Progenitor cell of endocrine pancreas (in vitro differentiated cells): ENCODE results near the gene EGFR. TPM values are rescaled to one million over a fixed set of nuclear protein-coding genes. Genes with fewer than 3 reads are reported as not detected.

Experiments
- DNase-seq: peaks from one replicate; pipeline ENCODE4 v3.0.0; 2021; ENCODE audit warnings: low spot score; ENCODE audit not compliant: unreplicated experiment
- H3K27ac Mint-ChIP-seq: 2 replicates; pipeline ENCODE4 v1.8.0; 2021; ENCODE audit warnings: mild to moderate bottlenecking, moderate library complexity, mixed read lengths
- H3K27me3 Mint-ChIP-seq: 2 replicates; pipeline ENCODE4 v1.8.0; 2021; ENCODE audit warnings: mixed read lengths
- H3K36me3 Mint-ChIP-seq: 2 replicates; pipeline ENCODE4 v1.8.0; 2022; ENCODE audit warnings: mixed read lengths; ENCODE audit not compliant: insufficient read depth
- H3K4me1 Mint-ChIP-seq: 2 replicates; pipeline ENCODE4 v1.8.0; 2021; ENCODE audit warnings: low read depth, mixed read lengths
- H3K4me3 Mint-ChIP-seq: 2 replicates; pipeline ENCODE4 v1.8.0; 2021; ENCODE audit warnings: low read depth, mild to moderate bottlenecking, moderate library complexity, mixed read lengths
- H3K9me3 Mint-ChIP-seq: 2 replicates; pipeline ENCODE4 v1.8.0; 2021; ENCODE audit warnings: low read depth, mixed read lengths
- CTCF ChIP-seq: fragments of 200-600 bp; sonication (generic); IDR thresholded peaks from one replicate; pipeline ENCODE4 v1.5.0; 2021; ENCODE audit warnings: antibody characterized with exemption, mild to moderate bottlenecking; ENCODE audit not compliant: unreplicated experiment
- total RNA-seq: library from RNA; stranded (reverse); gene quantifications from 2 replicates; pipeline ENCODE4 v1.2.1, GENCODE V29; 2021

The EGFR gene
- total RNA-seq, 1 donor from 2014 or later, result 43.8 TPM

GRCh38 chr7:55078465-55079372, 59.9 kb downstream of the EGFR start:
- Mint-ChIP-seq H3K9me3 (no peaks in the 10 kb centered on the region), H3K27ac (peak overlapping the region; percentile 57), H3K27me3 (no peaks in the 10 kb centered on the region), H3K4me3 (no peak overlapping the region), H3K4me1 (peaks cover 50% of the 10 kb centered on the region), H3K36me3 (peaks cover 1% of the 10 kb centered on the region)
- no peak for TF ChIP-seq CTCF
- no peak for DNase-seq

- DNase-seq, result no peak
- H3K4me1 Mint-ChIP-seq, result peaks cover 41% of the 10 kb centered on the region
- no peak for TF ChIP-seq CTCF
- H3K27ac Mint-ChIP-seq, result no peak overlapping the region
- no peaks in the 10 kb centered on the region for H3K9me3 Mint-ChIP-seq
- no peak overlapping the region for H3K4me3 Mint-ChIP-seq
- peaks cover 1% of the 10 kb centered on the region for H3K36me3 Mint-ChIP-seq
- H3K27me3 Mint-ChIP-seq, result no peaks in the 10 kb centered on the region
These were observed 61.3 kb downstream of the EGFR start for GRCh38 chr7:55080000-55080623.

GRCh38 chr7:55081068-55081467, 62.3 kb downstream of the EGFR start:
- peak overlapping the region; percentile 54 for H3K27ac Mint-ChIP-seq
- no peak for DNase-seq
- TF ChIP-seq CTCF, result no peak
- peaks cover 1% of the 10 kb centered on the region for H3K36me3 Mint-ChIP-seq
- no peaks in the 10 kb centered on the region for H3K9me3 Mint-ChIP-seq
- peaks cover 41% of the 10 kb centered on the region for H3K4me1 Mint-ChIP-seq
- H3K27me3 Mint-ChIP-seq, result no peaks in the 10 kb centered on the region
- H3K4me3 Mint-ChIP-seq, result no peak overlapping the region

DNA sequence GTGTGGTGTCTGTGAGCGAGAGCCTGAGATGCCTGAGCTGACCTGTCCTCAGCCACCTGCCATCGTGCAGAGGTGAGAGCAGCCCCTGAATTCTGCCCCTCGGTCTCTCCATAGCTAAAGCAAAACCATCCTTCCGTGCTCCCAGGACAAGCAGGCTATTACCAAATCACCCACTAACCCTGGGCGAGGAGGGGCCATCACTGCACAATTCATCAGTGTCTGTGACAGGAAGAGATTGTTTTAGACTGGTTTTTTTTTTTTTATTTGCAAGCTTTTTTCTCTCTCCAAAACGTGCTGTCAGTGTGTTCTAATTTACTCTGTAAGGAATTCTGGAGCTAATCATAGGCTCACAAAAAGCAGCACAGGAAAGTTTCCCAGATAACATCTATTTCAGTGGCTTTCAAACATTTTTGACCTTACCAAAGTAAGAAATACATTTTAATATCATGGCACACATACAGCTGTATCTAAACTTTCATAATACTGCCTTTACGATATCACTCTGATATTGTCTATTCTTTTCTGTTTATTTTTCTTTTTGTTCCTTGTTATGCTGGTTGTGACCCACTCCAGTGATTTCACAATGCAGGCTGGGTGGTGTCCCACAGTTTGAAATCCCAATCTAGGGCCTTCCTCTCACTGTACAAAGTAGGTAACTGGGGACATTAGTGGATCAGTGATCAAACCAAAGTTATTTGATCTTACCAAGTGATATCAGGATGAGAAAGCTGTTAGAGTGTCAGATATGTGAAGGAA, 62.8 kb downstream of the EGFR start:
- Mint-ChIP-seq H3K27ac (peak overlapping the region; percentile 54), H3K36me3 (peaks cover 1% of the 10 kb centered on the region), H3K9me3 (no peaks in the 10 kb centered on the region), H3K27me3 (no peaks in the 10 kb centered on the region), H3K4me1 (peaks cover 39% of the 10 kb centered on the region), H3K4me3 (no peak overlapping the region)
- no peak for DNase-seq
- TF ChIP-seq CTCF, result no peak

DNA sequence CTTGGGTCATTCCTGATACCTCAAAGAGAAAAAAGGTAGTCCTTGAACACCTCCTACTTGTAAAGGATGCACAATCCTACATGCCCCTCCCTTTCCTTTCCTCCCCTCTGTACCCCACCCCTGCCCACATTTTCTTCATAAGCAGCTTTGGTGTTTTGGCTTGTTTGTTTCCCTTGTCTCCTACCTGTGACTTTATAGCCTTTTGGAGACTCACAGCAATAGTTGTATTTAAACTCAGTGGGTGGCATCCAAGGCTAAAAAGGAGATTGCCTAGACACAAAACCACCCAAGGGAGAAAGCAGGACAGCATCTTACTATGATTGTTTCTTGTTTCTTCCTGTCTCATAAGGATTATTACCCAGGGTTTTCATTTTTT, 63.4 kb downstream of the EGFR start:
- no peak for TF ChIP-seq CTCF
- H3K36me3 Mint-ChIP-seq, result peaks cover 1% of the 10 kb centered on the region
- DNase-seq, result no peak
- peaks cover 39% of the 10 kb centered on the region for H3K4me1 Mint-ChIP-seq
- H3K27me3 Mint-ChIP-seq, result no peaks in the 10 kb centered on the region
- H3K4me3 Mint-ChIP-seq, result no peak overlapping the region
- H3K27ac Mint-ChIP-seq, result no peak overlapping the region
- no peaks in the 10 kb centered on the region for H3K9me3 Mint-ChIP-seq
